Upper lobe of left lung (tissue), 6 donors: ENCODE measurements around the gene ADAMTS17. TPM values are rescaled to one million over a fixed set of nuclear protein-coding genes. Genes with fewer than 3 reads are reported as not detected.

Experiments used
- ATAC-seq, 2 donors: fragments of 200-7000 bp; cut with Tn5 transposase; one replicate each; pipeline ENCODE4 v1.9.1; 2022; ENCODE audit warnings: mild to moderate bottlenecking in 2 of 2, moderate library complexity in 2 of 2; ENCODE audit not compliant: low FRiP score in 2 of 2
- DNase-seq, 2 donors: peaks; one replicate each; pipeline ENCODE4 v3.0.0-alpha.2; 2019 to 2020
- H3K27ac ChIP-seq, 4 donors: fragments of 200-600 bp; sonication (generic); one replicate each; pipeline ENCODE4 v1.5.1; 2016 to 2019
- H3K27me3 ChIP-seq, 4 donors: fragments of 200-600 bp; sonication (generic); one replicate each; pipeline ENCODE4 v1.5.1; 2017 to 2019
- H3K36me3 ChIP-seq, 4 donors: fragments of 200-600 bp; sonication (generic); one replicate each; pipeline ENCODE4 v1.5.1; 2016 to 2019
- H3K4me1 ChIP-seq, 4 donors: fragments of 200-600 bp; sonication (generic); one replicate each; pipeline ENCODE4 v1.5.1; 2018 to 2019
- H3K4me3 ChIP-seq, 4 donors: fragments of 200-600 bp; sonication (generic); one replicate each; pipeline ENCODE4 v1.5.1; 2017 to 2019; ENCODE audit warnings: mild to moderate bottlenecking in 2 of 4, moderate library complexity in 1 of 4
- H3K9me3 ChIP-seq, 4 donors: fragments of 200-600 bp; sonication (generic); one replicate each; pipeline ENCODE4 v1.5.1; 2018 to 2019
- CTCF ChIP-seq, 6 experiments: fragments of 450-650 bp in 4 of 6; fragments of 200-600 bp in 2 of 6; sonication (generic) in 2 of 6; IDR thresholded peaks; one replicate each; pipeline ENCODE4 v1.5.1; 2016 to 2019; ENCODE audit warnings: antibody characterized with exemption in 6 of 6
- EP300 ChIP-seq, 4 donors: sonication (generic); formaldehyde crosslinking; IDR thresholded peaks; one replicate each; pipeline ENCODE4 v1.5.1; 2017; ENCODE audit warnings: antibody characterized with exemption in 4 of 4, control low read depth in 2 of 4
- POLR2A ChIP-seq, 4 donors: fragments of 450-650 bp; IDR thresholded peaks; one replicate each; pipeline ENCODE4 v1.5.1; 2016 to 2017; ENCODE audit warnings: antibody characterized with exemption in 4 of 4, mild to moderate bottlenecking in 2 of 4
- POLR2AphosphoS5 ChIP-seq, 2 donors: sonication (generic); formaldehyde crosslinking; IDR thresholded peaks; one replicate each; pipeline ENCODE4 v1.5.1; 2017; ENCODE audit warnings: antibody characterized with exemption in 2 of 2
- WGBS, 2 donors: methylation state at CpG; one replicate each; pipeline ENCODE4 v1.1.5; 2017 to 2018; 5-methylcytosine and 5-hydroxymethylcytosine counted together
- total RNA-seq, 6 donors: library from RNA; depleted of rRNA in 4 of 6; stranded (reverse); fragments of >200 nt in 4 of 6; gene quantifications; one replicate each; pipeline versions ENCODE4 v1.1.0 to v1.2.1, GENCODE V29; 2016 to 2021
- donor health status: DM: no; HTN: no; CAD: no; lungs with moderate emphysema.
- donor health status: DM: no; HTN: yes; CAD: no; lungs with severe emphysema.

ADAMTS17 gene
- total RNA-seq, 6 donors from 2014 or later: 3.2 to 11.5 (median 5.7) TPM

- H3K9me3 ChIP-seq: no peaks in the 10 kb centered on the region
- ATAC-seq (no peak), DNase-seq (no peak)
- H3K4me1 ChIP-seq: no peaks in the 10 kb centered on the region
- TF ChIP-seq POLR2A (IDR thresholded peaks at IDR 0.05) (no peak), POLR2AphosphoS5 (IDR thresholded peaks at IDR 0.05) (no peak), CTCF (IDR thresholded peaks at IDR 0.05) (no peak), EP300 (IDR thresholded peaks at IDR 0.05) (no peak)
- H3K27ac ChIP-seq: no peak overlapping the region
- no peak overlapping the region for H3K4me3 ChIP-seq
- no peaks in the 10 kb centered on the region for H3K27me3 ChIP-seq
- H3K36me3 ChIP-seq: no peaks in the 10 kb centered on the region
- WGBS, 2 donors: 93 to 94% methylated on average over 6 of the region's 6 CpGs
Measured at GRCh38 chr15:100020614-100021013, 321.2 kb downstream of the ADAMTS17 start.

- Histone ChIP-seq H3K4me1 (no peaks in the 10 kb centered on the region), H3K27ac (no peak overlapping the region), H3K27me3 (no peaks in the 10 kb centered on the region), H3K36me3 (no peaks in the 10 kb centered on the region), H3K9me3 (no peaks in the 10 kb centered on the region), H3K4me3 (no peak overlapping the region)
- no peak for ATAC-seq
- TF ChIP-seq EP300 (IDR thresholded peaks at IDR 0.05): no peak
- TF ChIP-seq CTCF (IDR thresholded peaks at IDR 0.05): no peak
- no peak for TF ChIP-seq POLR2A (IDR thresholded peaks at IDR 0.05)
- no peak for TF ChIP-seq POLR2AphosphoS5 (IDR thresholded peaks at IDR 0.05)
- WGBS, 2 donors: 76% methylated on average over 6 of the region's 6 CpGs; no CpG with 5 or more reads in 1 of the 2 donors
- DNase-seq: no peak
Measured at GRCh38 chr15:100020189-100020588, 321.6 kb downstream of the ADAMTS17 start.

- Histone ChIP-seq H3K27ac (no peak overlapping the region), H3K27me3 (no peaks in the 10 kb centered on the region), H3K4me3 (no peak overlapping the region), H3K9me3 (no peaks in the 10 kb centered on the region), H3K36me3 (no peaks in the 10 kb centered on the region), H3K4me1 (no peaks in the 10 kb centered on the region)
- 80 to 90% methylated on average over 6 of the region's 6 CpGs for WGBS, 2 donors
- ATAC-seq (no peak), DNase-seq (no peak)
- TF ChIP-seq EP300 (IDR thresholded peaks at IDR 0.05) (no peak), POLR2AphosphoS5 (IDR thresholded peaks at IDR 0.05) (no peak), POLR2A (IDR thresholded peaks at IDR 0.05) (no peak), CTCF (IDR thresholded peaks at IDR 0.05) (no peak)
Measured at GRCh38 chr15:100019601-100020000, 322.2 kb downstream of the ADAMTS17 start.

- 54 to 73% methylated on average over 4 of the region's 4 CpGs for WGBS, 2 donors
- no peaks in the 10 kb centered on the region for H3K9me3 ChIP-seq
- no peak overlapping the region for H3K4me3 ChIP-seq
- H3K36me3 ChIP-seq: no peaks in the 10 kb centered on the region
- no peaks in the 10 kb centered on the region for H3K4me1 ChIP-seq
- TF ChIP-seq CTCF (IDR thresholded peaks at IDR 0.05) (no peak), EP300 (IDR thresholded peaks at IDR 0.05) (no peak), POLR2A (IDR thresholded peaks at IDR 0.05) (no peak), POLR2AphosphoS5 (IDR thresholded peaks at IDR 0.05) (no peak)
- no peak for DNase-seq
- H3K27ac ChIP-seq: no peak overlapping the region
- ATAC-seq: no peak
- H3K27me3 ChIP-seq: no peaks in the 10 kb centered on the region
Measured at GRCh38 chr15:100018191-100018590, 323.6 kb downstream of the ADAMTS17 start.

- Histone ChIP-seq H3K4me3 (no peak overlapping the region), H3K9me3 (no peaks in the 10 kb centered on the region), H3K27me3 (no peaks in the 10 kb centered on the region), H3K27ac (no peak overlapping the region), H3K4me1 (no peaks in the 10 kb centered on the region), H3K36me3 (no peaks in the 10 kb centered on the region)
- WGBS, 2 donors: 79 to 92% methylated on average over 7 of the region's 7 CpGs
- DNase-seq: no peak
- ATAC-seq: no peak
- TF ChIP-seq POLR2AphosphoS5 (IDR thresholded peaks at IDR 0.05) (no peak), EP300 (IDR thresholded peaks at IDR 0.05) (no peak), POLR2A (IDR thresholded peaks at IDR 0.05) (no peak), CTCF (IDR thresholded peaks at IDR 0.05) (no peak)
Measured at GRCh38 chr15:100017140-100017539, 324.6 kb downstream of the ADAMTS17 start.
